ENCODE data around the gene RERE. TPM values are rescaled to one million over a fixed set of nuclear protein-coding genes. Genes with fewer than 3 reads are reported as not detected.

RERE gene
- total and polyA plus RNA-seq, 2 donors (not counting 3 experiments of a cell fraction or from before 2014, with no cell fraction given), result 14.1 to 113 TPM

DNA sequence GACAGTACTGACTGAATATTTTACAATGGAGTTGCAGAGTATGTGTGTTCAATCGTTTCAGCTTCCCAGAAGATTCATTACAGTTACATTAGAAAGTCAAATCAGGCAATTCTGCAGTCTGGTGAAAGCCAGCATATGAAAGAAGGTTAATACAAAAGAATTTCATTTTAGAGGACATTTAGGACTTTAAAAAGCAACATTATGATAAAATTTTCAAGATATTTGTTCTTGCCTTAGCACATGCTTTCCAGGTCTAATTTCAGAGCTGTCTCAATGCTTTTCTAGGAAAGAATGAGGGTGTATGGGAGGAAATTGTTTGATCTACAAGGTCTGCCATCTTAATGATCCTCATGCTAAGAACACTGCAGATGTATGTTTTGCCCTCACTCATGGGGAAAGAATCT, 63.2 kb downstream of the RERE start:
- no peak for TF ChIP-seq FOS (IDR thresholded peaks at IDR 0.05; ENCODE audit: borderline replicate concordance, insufficient read depth, low read length)
- no peak for TF ChIP-seq EZH2 (IDR thresholded peaks at IDR 0.05; ENCODE audit: borderline replicate concordance, low read depth, low read length, severe bottlenecking)
- TF ChIP-seq POLR2AphosphoS5 (IDR thresholded peaks at IDR 0.05; ENCODE audit: insufficient read depth, low read depth, low read length), result no peak
- TF ChIP-seq JUN (IDR thresholded peaks at IDR 0.05; ENCODE audit: borderline replicate concordance, insufficient read depth, insufficient read length, low read depth), result no peak
- TF ChIP-seq, protein P1, sequence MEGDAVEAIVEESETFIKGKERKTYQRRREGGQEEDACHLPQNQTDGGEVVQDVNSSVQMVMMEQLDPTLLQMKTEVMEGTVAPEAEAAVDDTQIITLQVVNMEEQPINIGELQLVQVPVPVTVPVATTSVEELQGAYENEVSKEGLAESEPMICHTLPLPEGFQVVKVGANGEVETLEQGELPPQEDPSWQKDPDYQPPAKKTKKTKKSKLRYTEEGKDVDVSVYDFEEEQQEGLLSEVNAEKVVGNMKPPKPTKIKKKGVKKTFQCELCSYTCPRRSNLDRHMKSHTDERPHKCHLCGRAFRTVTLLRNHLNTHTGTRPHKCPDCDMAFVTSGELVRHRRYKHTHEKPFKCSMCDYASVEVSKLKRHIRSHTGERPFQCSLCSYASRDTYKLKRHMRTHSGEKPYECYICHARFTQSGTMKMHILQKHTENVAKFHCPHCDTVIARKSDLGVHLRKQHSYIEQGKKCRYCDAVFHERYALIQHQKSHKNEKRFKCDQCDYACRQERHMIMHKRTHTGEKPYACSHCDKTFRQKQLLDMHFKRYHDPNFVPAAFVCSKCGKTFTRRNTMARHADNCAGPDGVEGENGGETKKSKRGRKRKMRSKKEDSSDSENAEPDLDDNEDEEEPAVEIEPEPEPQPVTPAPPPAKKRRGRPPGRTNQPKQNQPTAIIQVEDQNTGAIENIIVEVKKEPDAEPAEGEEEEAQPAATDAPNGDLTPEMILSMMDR (IDR thresholded peaks at IDR 0.05; ENCODE audit: extremely low read depth in 1 of 2, insufficient read depth in 1 of 2, low read depth in 1 of 2, low read length in 2 of 2), result no peak
- no peak for TF ChIP-seq POLR2A (IDR thresholded peaks at IDR 0.05; ENCODE audit: low read depth, low read length)
- TF ChIP-seq MYC (IDR thresholded peaks at IDR 0.05; ENCODE audit: low read depth, low read length), result no peak
- no peak for TF ChIP-seq GATA2 (IDR thresholded peaks at IDR 0.05; ENCODE audit: insufficient read depth, insufficient read length, low read depth, low read length)
- TF ChIP-seq, protein P2, sequence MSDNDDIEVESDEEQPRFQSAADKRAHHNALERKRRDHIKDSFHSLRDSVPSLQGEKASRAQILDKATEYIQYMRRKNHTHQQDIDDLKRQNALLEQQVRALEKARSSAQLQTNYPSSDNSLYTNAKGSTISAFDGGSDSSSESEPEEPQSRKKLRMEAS (IDR thresholded peaks at IDR 0.05; ENCODE audit: insufficient read depth, insufficient read length), result no peak
- Histone ChIP-seq H3K27me3 (ENCODE audit: control insufficient read depth in 2 of 2, insufficient read depth in 2 of 2, low read length in 2 of 2) (no peaks in the 10 kb centered on the region), H3K36me3 (ENCODE audit: control insufficient read depth in 2 of 2, extremely low read depth in 1 of 2, insufficient read depth in 2 of 2, low read length in 2 of 2) (no peaks in the 10 kb centered on the region), H3K9ac (replicated peaks; ENCODE audit: extremely low read depth, insufficient read depth, low read length) (no peak overlapping the region), H3K4me2 (ENCODE audit: insufficient read depth, low read length) (no peak overlapping the region), H3K4me3 (replicated peaks in 1 of 3; ENCODE audit: insufficient read depth in 1 of 3, low read depth in 1 of 3, low read length in 3 of 3) (no peak overlapping the region), H3K9me3 (replicated peaks; ENCODE audit: control insufficient read depth, insufficient read depth, low read length) (no peaks in the 10 kb centered on the region), H3K9me1 (replicated peaks; ENCODE audit: control insufficient read depth, extremely low read depth, insufficient read depth, low read length) (no peaks in the 10 kb centered on the region), H4K20me1 (replicated peaks; ENCODE audit: control insufficient read depth, extremely low read depth, insufficient read depth, low read length) (no peaks in the 10 kb centered on the region), H3K4me1 (ENCODE audit: control insufficient read depth, extremely low read depth, insufficient read depth, low read length) (no peaks in the 10 kb centered on the region), H3K27ac (ENCODE audit: insufficient read depth, low read depth, low read length) (no peak overlapping the region), H2AFZ (ENCODE audit: low read depth, low read length) (no peak overlapping the region), H3K79me2 (ENCODE audit: control insufficient read depth, insufficient read depth, low read length) (no peaks in the 10 kb centered on the region)
- DNase-seq (ENCODE audit: low read depth, low spot score) (no peak), FAIRE-seq (no peak)
- CTCF ChIA-PET, result interaction anchor here (1.6 kb wide), 1 partner anchor 27 kb away, joined by 7 read pairs; no protein-coding TSS in a partner anchor
- no TSS peak for BruUV-seq (replicated peaks)
- dilution Hi-C loops (cut with MboI; ENCODE audit: extremely low pct_ligation_motif_present, low sequenced_read_pairs), result no loop called here
- POLR2A ChIA-PET, result no interaction called here
- intact Hi-C loops (cut with micrococcal nuclease), result no loop called here
